Measurements from ENCODE around the gene B9D2. TPM values are rescaled to one million over a fixed set of nuclear protein-coding genes. Genes with fewer than 3 reads are reported as not detected.

The B9D2 gene
- total RNA-seq, 1 experiment from 2014 or later: 4.4 TPM

DNA sequence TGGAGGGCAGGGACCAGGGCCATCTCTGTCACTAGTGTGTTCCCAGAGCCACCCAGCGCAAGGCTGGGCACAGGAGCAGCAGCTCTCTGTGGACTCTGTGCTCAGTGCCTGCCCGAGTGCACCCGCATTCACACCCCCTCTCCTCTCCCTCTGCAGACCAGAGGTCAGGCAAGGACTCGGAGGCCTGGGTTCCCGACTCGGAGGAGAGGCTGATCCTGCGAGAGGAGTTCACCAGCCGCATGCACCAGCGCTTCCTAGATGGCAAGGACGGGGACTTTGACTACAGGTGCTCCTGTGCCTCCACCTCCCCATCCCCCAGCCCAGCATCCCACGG, 43.8 kb downstream of the B9D2 start:
- peaks cover 8% of the 10 kb centered on the region; the same call in 1 of the 2 replicates for H3K36me3 ChIP-seq (ENCODE audit: low read depth, low read length)
- H3K9me2 ChIP-seq (replicated peaks; ENCODE audit: low read length): no peaks in the 10 kb centered on the region
- peaks cover 34% of the 10 kb centered on the region for H3K4me1 ChIP-seq (ENCODE audit: insufficient read depth, low read length)
- intact Hi-C loops (cut with micrococcal nuclease): no loop called here
- no peak overlapping the region for H3K4me2 ChIP-seq (ENCODE audit: low read length)
- ChIA-PET POLR2A (ENCODE audit: unreplicated experiment) (no interaction called here), CTCF (no interaction called here)
- ATAC-seq (no peak), DNase-seq (no peak)
- peaks cover 7% of the 10 kb centered on the region for H3F3A ChIP-seq (ENCODE audit: low read length, unreplicated experiment)
- no peak for TF ChIP-seq EZH2 (IDR thresholded peaks at IDR 0.05; ENCODE audit: low read length, unreplicated experiment)
- no peak for TF ChIP-seq EZH2phosphoT487 (IDR thresholded peaks at IDR 0.05; ENCODE audit: borderline replicate concordance, low read length)
- no peak overlapping the region for H3K27ac ChIP-seq (ENCODE audit: low read length)
- H3K9ac ChIP-seq (ENCODE audit: low read length): no peak overlapping the region
- H2AFZ ChIP-seq (ENCODE audit: low read length): no peak overlapping the region
- no peaks in the 10 kb centered on the region for H4K20me1 ChIP-seq (ENCODE audit: low read length)
- no peaks in the 10 kb centered on the region for H3K27me3 ChIP-seq (ENCODE audit: low read length)
- H3K4me3 ChIP-seq (ENCODE audit: low read length): no peak overlapping the region
- H3K79me2 ChIP-seq (ENCODE audit: low read length): no peaks in the 10 kb centered on the region
- H3K9me3 ChIP-seq (ENCODE audit: low read length): no peaks in the 10 kb centered on the region
- BruUV-seq (replicated peaks): no TSS peak

DNA sequence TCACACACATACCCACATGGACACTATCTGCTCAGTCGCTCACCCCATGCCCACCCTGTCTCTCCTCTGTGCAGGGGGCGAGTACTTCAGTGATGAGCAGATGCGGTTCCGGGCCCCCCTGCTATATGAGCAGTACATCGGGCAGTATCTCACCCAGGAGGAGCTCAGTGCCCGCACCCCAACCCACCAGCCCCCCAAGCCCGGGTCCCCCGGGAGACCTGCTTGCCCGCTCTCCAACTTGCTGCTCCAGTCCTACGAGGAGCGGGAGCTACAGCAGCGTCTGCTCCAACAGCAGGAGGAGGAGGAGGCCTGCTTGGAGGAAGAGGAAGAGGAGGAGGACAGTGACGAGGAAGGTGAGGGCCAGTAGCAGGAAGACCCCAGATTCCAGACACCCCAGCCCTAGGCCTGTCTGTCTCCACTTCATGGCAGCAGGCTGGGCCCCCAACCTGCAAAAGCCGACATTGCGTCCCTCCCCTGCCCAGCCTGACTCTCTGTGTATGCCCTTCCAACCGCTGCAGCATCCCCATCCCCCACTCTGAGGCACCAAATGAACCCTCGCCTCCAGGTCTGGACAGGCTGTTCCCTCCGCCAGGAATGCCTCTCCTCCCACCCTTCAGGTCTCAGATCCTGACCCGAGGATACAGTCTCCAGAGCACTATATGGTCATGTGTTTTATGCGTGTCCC, 44.3 kb downstream of the B9D2 start:
- POLR2A ChIA-PET (ENCODE audit: unreplicated experiment): no interaction called here
- Histone ChIP-seq H3K36me3 (ENCODE audit: low read depth, low read length) (peaks cover 8% of the 10 kb centered on the region; the same call in 1 of the 2 replicates), H3K9me3 (ENCODE audit: low read length) (no peaks in the 10 kb centered on the region), H3K9me2 (replicated peaks; ENCODE audit: low read length) (no peaks in the 10 kb centered on the region), H4K20me1 (ENCODE audit: low read length) (no peaks in the 10 kb centered on the region), H3K27ac (ENCODE audit: low read length) (no peak overlapping the region), H3K4me3 (ENCODE audit: low read length) (no peak overlapping the region), H3K27me3 (ENCODE audit: low read length) (no peaks in the 10 kb centered on the region), H3K9ac (ENCODE audit: low read length) (no peak overlapping the region), H3K79me2 (ENCODE audit: low read length) (no peaks in the 10 kb centered on the region), H3F3A (ENCODE audit: low read length, unreplicated experiment) (peaks cover 6% of the 10 kb centered on the region), H3K4me1 (ENCODE audit: insufficient read depth, low read length) (peaks cover 29% of the 10 kb centered on the region), H3K4me2 (ENCODE audit: low read length) (no peak overlapping the region), H2AFZ (ENCODE audit: low read length) (no peak overlapping the region)
- ATAC-seq (no peak), DNase-seq (no peak)
- BruUV-seq (replicated peaks): no TSS peak
- intact Hi-C loops (cut with micrococcal nuclease): no loop called here
- TF ChIP-seq EZH2 (IDR thresholded peaks at IDR 0.05; ENCODE audit: low read length, unreplicated experiment): no peak
- no peak for TF ChIP-seq EZH2phosphoT487 (IDR thresholded peaks at IDR 0.05; ENCODE audit: borderline replicate concordance, low read length)
- TF ChIP-seq, protein P1, sequence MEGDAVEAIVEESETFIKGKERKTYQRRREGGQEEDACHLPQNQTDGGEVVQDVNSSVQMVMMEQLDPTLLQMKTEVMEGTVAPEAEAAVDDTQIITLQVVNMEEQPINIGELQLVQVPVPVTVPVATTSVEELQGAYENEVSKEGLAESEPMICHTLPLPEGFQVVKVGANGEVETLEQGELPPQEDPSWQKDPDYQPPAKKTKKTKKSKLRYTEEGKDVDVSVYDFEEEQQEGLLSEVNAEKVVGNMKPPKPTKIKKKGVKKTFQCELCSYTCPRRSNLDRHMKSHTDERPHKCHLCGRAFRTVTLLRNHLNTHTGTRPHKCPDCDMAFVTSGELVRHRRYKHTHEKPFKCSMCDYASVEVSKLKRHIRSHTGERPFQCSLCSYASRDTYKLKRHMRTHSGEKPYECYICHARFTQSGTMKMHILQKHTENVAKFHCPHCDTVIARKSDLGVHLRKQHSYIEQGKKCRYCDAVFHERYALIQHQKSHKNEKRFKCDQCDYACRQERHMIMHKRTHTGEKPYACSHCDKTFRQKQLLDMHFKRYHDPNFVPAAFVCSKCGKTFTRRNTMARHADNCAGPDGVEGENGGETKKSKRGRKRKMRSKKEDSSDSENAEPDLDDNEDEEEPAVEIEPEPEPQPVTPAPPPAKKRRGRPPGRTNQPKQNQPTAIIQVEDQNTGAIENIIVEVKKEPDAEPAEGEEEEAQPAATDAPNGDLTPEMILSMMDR (conservative IDR thresholded peaks at IDR 0.05; ENCODE audit: low read depth, low read length): no peak
- CTCF ChIA-PET: no interaction called here

GRCh38 chr19:41318696-41319499, 45.1 kb downstream of the B9D2 start:
- H3K27ac ChIP-seq (ENCODE audit: low read length): no peak overlapping the region

More at GRCh38 chr19:41318696-41319499, 45.1 kb downstream of the B9D2 start:
- no peaks in the 10 kb centered on the region for H3F3A ChIP-seq (ENCODE audit: low read length, unreplicated experiment)
- no TSS peak for BruUV-seq (replicated peaks)
- POLR2A ChIA-PET (ENCODE audit: unreplicated experiment): no interaction called here
- no peak for ATAC-seq
- no peak overlapping the region for H2AFZ ChIP-seq (ENCODE audit: low read length)
- H3K9me2 ChIP-seq (replicated peaks; ENCODE audit: low read length): no peaks in the 10 kb centered on the region
- H3K4me2 ChIP-seq (ENCODE audit: low read length): no peak overlapping the region
- H3K4me3 ChIP-seq (ENCODE audit: low read length): no peak overlapping the region
- H3K79me2 ChIP-seq (ENCODE audit: low read length): no peaks in the 10 kb centered on the region
- no peak overlapping the region for H3K9ac ChIP-seq (ENCODE audit: low read length)
- no peaks in the 10 kb centered on the region for H3K9me3 ChIP-seq (ENCODE audit: low read length)
- H3K36me3 ChIP-seq (ENCODE audit: low read depth, low read length): peaks cover 8% of the 10 kb centered on the region; the same call in 1 of the 2 replicates
- intact Hi-C loops (cut with micrococcal nuclease): no loop called here
- H3K27me3 ChIP-seq (ENCODE audit: low read length): no peaks in the 10 kb centered on the region
- H4K20me1 ChIP-seq (ENCODE audit: low read length): no peaks in the 10 kb centered on the region
- peaks cover 21% of the 10 kb centered on the region for H3K4me1 ChIP-seq (ENCODE audit: insufficient read depth, low read length)
- TF ChIP-seq EZH2phosphoT487 (IDR thresholded peaks at IDR 0.05; ENCODE audit: borderline replicate concordance, low read length) (no peak), EZH2 (IDR thresholded peaks at IDR 0.05; ENCODE audit: low read length, unreplicated experiment) (no peak)
- TF ChIP-seq, protein P1 (conservative IDR thresholded peaks at IDR 0.05; ENCODE audit: low read depth, low read length): no peak
- CTCF ChIA-PET: no interaction called here
- DNase-seq: no peak

Measured in PC-3 (cell line).